Mucosa of descending colon (tissue), 3 donors: Measurements from ENCODE around the gene HTRA2. TPM values are rescaled to one million over a fixed set of nuclear protein-coding genes. Genes with fewer than 3 reads are reported as not detected.
A peak's percentile ranks its signal among the peaks of the same experiment; 100 is the strongest.

Source experiments
- ATAC-seq: fragments of 200-7000 bp; cut with Tn5 transposase; one replicate; pipeline ENCODE4 v1.9.1; 2020; ENCODE audit warnings: mild to moderate bottlenecking, moderate library complexity
- DNase-seq, 3 donors: peaks; one replicate each; pipeline ENCODE4 v3.0.0-alpha.2; 2020
- H3K36me3 ChIP-seq: fragments of 200-600 bp; one replicate; pipeline ENCODE4 v1.8.0; 2021; ENCODE audit warnings: low read depth, mild to moderate bottlenecking
- H3K4me1 ChIP-seq: fragments of 200-600 bp; one replicate; pipeline ENCODE4 v1.8.0; 2021; ENCODE audit warnings: low read depth, mild to moderate bottlenecking
- H3K4me3 ChIP-seq: fragments of 200-600 bp; one replicate; pipeline ENCODE4 v1.8.0; 2021; ENCODE audit warnings: mild to moderate bottlenecking
- H3K9me3 ChIP-seq: fragments of 200-600 bp; one replicate; pipeline ENCODE4 v1.8.0; 2021; ENCODE audit warnings: mild to moderate bottlenecking
- intact Hi-C, 2 donors: fragments of 100-400 bp; cut with DNase I in 1 of 2; cut with micrococcal nuclease in 1 of 2; formaldehyde crosslinking; loops; one replicate each; pipeline versions ENCODE4 v1.11.0 to v1.11.1; 2022; cut with DNase I, micrococcal nuclease
- total RNA-seq, 3 donors: library from RNA; stranded (reverse); fragmentation: NEBNext Ultra II Directional in 2 of 3; extraction: Animal tissue kit (Norgen Biotek cat#: 25700) in 2 of 3; gene quantifications; one replicate each; pipeline versions ENCODE4 v1.2.1 to v1.2.4, GENCODE V29; 2021 to 2023
- TF ChIP-seq, protein P1 (sequence below): fragments of 200-600 bp; IDR thresholded peaks from one replicate; pipeline ENCODE4 v1.8.0; 2022; ENCODE audit warnings: antibody characterized with exemption, mild to moderate bottlenecking
- donor health status: DM: no; HTN: no; CAD: no; lungs with moderate emphysema.
- donor health status: DM: no; HTN: no; CAD: no.
- donor health status: DM: no; HTN: yes; CAD: no.

HTRA2 gene
- total RNA-seq, 3 donors from 2014 or later: 22.2 to 37.1 (median 23.3) TPM

DNA sequence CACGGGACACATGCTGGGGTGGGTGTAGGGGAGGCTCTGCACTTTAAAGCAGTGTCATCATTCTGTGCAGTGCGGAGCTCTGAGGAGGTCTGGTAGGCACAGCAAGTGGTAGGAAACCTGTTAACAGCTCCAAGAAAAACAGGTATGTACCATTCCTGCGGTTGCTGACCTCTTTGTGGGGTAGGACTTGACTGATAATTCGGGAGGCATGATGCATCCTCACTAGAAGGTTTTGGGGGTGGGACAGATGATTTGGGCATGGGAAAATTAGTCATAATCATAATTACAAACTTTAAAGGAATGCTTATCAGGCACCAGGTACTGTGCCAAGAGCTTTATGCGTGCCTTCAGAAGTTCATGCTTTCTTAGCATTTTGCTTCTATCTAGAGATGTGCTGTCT lies 34.5 kb downstream of the HTRA2 start:
- Histone ChIP-seq H3K36me3 (no peaks in the 10 kb centered on the region), H3K4me3 (no peak overlapping the region), H3K4me1 (peaks cover 5% of the 10 kb centered on the region), H3K9me3 (no peaks in the 10 kb centered on the region)
- TF ChIP-seq, protein P1, sequence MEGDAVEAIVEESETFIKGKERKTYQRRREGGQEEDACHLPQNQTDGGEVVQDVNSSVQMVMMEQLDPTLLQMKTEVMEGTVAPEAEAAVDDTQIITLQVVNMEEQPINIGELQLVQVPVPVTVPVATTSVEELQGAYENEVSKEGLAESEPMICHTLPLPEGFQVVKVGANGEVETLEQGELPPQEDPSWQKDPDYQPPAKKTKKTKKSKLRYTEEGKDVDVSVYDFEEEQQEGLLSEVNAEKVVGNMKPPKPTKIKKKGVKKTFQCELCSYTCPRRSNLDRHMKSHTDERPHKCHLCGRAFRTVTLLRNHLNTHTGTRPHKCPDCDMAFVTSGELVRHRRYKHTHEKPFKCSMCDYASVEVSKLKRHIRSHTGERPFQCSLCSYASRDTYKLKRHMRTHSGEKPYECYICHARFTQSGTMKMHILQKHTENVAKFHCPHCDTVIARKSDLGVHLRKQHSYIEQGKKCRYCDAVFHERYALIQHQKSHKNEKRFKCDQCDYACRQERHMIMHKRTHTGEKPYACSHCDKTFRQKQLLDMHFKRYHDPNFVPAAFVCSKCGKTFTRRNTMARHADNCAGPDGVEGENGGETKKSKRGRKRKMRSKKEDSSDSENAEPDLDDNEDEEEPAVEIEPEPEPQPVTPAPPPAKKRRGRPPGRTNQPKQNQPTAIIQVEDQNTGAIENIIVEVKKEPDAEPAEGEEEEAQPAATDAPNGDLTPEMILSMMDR: no peak
- ATAC-seq (no peak), DNase-seq (no peak)
- intact Hi-C loops: no loop called here

DNA sequence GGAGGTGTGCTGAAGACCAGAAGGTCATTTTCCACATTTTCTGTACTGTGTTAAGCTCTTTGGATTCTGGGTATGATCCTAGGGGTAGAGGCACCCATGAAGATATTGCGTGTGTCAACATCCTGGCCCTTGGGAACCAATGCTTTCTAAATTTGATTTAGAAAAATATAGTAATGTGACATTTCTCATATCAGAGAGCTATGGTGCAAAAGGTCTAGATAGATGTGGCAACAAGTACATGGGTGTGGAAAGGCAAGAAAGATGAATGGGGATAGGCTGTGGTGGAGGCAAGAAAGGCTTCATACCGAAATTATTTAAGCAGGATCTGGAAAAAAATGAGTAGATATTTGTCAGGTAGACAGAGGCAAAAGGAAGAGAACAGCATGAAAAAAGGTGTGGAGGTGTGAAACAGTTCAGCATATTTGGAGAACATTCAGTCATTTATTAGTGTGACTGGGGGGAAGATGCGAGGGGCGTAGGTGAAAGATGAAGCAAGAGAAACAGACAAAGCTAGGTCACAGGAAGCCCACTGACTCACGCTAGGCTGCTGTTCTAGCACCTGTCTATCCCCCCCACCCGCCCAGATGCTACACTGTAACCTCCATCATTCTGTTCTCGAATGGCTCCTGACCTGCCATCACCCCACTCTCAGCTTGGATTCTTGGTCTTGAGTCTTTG lies 36.5 kb downstream of the HTRA2 start:
- intact Hi-C loops: no loop called here
- Histone ChIP-seq H3K36me3 (no peaks in the 10 kb centered on the region), H3K9me3 (no peaks in the 10 kb centered on the region), H3K4me3 (no peak overlapping the region), H3K4me1 (no peaks in the 10 kb centered on the region)
- ATAC-seq: no peak
- TF ChIP-seq, protein P1: no peak
- no peak for DNase-seq

DNA sequence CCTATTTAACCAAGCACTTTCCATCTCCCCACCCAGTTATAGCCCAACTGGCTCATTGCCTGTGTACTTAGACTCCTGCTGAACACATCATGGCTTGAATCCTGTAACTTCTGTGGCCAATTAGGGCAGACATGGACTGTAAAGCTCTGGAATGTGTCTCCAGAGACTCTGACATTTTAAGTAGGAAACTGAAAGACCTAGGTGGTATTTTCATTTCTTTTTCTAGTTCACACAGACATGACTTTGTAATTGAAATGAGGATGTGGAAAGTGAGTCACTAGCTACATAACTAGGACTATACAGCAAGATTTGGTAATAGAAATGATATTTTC lies 37.0 kb downstream of the HTRA2 start:
- ATAC-seq: peak; percentile 17
- intact Hi-C loops: no loop called here

DNA sequence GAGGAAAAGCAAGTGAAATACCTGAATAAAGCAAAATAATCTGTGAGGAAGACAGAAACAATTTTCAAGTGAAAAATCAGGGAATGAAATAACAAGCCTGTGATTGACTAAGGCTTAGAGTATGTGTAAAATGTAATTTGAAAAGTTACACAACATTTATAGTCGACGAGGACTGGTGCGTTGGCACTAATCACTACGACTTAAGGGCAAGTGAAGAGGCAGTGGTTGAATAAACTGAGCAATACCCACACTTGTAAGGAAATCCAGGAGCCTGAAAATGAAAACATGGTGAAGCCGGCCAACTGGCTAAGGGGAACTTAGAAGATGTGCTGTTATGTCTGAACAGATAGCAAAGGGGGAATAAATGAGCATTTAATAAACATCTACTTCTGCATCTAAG lies 38.1 kb downstream of the HTRA2 start:
- no peaks in the 10 kb centered on the region for H3K9me3 ChIP-seq
- H3K4me3 ChIP-seq: no peak overlapping the region
- DNase-seq (no peak), ATAC-seq (no peak)
- intact Hi-C loops: no loop called here
- no peaks in the 10 kb centered on the region for H3K36me3 ChIP-seq
- TF ChIP-seq, protein P1: no peak
- H3K4me1 ChIP-seq: no peaks in the 10 kb centered on the region

More for the DNA sequence above, 37.0 kb downstream of the HTRA2 start:
- no peak for DNase-seq
- no peaks in the 10 kb centered on the region for H3K4me1 ChIP-seq
- H3K4me3 ChIP-seq: no peak overlapping the region
- TF ChIP-seq, protein P1: no peak
- H3K36me3 ChIP-seq: no peaks in the 10 kb centered on the region
- H3K9me3 ChIP-seq: no peaks in the 10 kb centered on the region

GRCh38 chr2:74569686-74570085 lies 40.0 kb downstream of the HTRA2 start:
- intact Hi-C loops: no loop called here

More at GRCh38 chr2:74569686-74570085, 40.0 kb downstream of the HTRA2 start:
- Histone ChIP-seq H3K36me3 (no peaks in the 10 kb centered on the region), H3K4me1 (no peaks in the 10 kb centered on the region), H3K4me3 (no peak overlapping the region), H3K9me3 (no peaks in the 10 kb centered on the region)
- ATAC-seq: no peak
- no peak for DNase-seq
- TF ChIP-seq, protein P1: no peak
